ENCODE measurements around the gene RAD51B.

RAD51B gene

DNA sequence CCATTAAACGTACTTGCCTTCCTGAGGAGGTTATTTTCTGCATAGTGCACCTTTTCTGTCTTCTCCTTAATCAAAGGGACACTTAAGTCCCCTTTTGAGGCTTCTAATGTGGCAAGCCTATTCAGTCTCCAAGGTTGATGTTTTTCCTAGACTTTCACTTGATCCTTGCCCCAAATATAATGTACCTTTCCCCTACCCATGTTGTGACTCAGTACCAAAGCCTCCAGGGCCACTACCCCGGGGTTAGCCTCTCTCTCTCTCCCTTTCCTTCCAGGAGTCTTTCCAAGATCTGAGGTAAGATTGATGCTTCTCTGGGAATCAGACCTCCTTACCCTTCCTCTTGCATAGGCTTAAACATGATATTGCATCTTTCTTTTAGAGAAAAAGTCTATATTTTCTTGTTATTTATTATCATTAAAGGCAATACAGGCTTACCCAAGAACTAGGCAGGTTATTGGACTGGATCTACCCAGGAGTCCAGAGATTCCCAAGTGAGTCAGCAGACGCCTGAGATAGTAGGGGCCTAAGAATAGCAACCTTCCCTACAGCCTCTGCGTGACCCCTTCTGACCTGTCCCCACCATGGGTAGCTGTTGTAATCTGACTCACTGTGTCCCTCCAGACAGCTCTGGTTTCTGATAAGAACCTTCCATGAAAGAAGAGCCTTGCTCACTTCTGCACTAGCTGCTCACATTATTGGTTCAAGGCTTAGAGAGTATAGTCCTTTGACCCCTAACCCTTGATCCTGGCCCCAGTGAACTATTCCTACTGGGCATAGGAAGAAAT is 800.4 kb downstream of the RAD51B start:
- no peak for FAIRE-seq

DNA sequence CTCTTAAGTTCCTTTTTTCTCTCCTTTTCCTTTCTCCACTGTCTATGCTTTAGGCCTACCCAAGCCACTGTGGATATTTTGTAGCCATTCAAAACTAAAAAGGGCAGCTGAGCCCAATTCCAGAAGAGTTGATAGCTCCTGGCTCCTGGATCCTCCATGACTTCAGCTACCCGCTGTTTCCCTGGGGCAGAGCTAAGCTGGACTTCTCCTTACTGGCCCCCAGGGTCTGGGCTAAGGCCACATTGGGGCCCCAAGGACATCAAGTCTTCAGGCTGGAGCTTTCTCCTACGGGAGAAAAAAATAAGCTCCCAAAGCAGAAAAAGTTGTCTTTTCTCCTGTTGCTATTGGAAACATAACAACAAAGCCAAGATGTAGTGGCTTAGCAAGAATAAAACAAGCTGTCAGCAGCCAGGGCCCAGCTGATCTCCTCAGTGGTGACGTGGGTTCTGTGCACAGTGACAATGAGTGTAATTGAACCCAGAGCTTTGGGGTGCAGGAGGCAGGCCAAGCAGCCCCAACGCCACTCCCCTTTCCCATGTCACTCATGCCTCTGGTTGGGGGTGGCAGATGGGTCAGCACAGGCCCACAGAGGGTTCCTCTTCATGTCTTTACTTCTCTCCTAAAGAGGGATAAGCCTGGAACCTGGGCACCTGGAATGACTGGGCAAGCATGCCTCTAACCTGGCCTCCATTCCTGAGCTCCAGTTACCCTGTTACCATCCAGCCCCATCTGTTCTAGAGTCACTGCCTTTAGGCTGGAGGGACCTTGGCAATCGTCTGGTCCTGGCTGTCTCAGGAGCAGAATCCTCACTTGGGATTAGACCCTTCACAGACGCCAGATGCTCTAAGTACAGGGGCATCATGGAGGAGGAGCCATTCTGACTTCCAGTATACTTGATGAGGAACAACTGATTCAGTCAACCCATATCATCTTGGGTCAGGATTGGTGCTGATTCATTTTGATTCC is 802.1 kb downstream of the RAD51B start:
- FAIRE-seq: no peak

DNA sequence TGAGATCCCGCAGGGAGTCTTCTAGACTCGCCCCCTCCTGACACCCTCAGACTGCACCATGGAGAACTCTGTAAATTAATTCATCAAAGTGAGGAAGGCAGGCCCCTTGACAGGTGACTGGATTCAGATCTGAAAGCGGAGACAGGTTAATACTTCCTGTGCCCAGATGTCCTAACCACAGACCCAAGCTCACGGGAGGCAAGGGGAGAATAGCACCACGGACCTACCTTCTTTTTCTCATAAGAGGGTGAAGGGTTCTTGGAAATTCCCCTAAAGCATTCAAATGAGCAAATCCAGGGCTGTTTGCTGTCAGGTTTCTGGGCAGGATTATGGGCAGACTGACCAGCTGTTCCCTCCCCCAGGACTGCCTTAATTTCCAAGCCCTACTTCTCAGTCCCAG is 803.3 kb downstream of the RAD51B start:
- no peak for FAIRE-seq

DNA sequence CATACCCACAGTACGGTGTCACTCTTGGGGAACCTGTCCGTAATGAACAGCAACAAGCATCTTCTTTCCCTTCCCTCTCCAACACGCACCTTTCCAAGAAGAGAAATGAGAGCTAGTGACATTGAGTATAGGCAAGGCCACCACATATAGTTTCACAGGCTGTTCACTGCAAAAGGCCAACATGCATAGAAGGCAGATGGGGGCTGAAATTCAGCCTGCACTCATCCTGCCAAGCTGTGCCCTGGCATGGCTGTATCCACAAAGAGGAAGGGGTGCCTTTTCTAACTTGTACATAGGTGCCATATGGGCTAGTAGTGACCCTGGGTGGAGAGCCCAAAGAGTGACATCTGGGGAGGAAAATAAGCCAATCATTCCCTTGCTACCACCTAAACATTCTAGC is 803.7 kb downstream of the RAD51B start:
- FAIRE-seq: no peak

DNA sequence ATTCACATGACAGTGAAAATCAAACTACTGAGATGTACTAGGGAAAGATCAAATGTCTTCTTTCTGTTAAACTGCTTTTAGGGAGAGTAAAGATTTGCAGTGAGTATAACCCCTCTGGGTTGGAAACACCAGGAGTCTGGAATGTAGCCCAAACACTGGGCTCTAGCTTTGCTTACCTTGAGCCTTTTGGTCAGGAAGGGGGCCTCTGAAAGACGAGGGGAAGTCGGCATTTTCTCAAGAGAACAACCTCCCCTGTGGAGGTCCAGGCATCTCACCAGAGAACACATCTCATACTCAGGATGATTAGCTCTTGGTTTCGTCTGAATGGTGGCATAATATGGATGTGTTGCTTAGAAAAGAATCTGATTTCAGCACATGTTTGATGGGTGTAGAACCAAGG is 804.2 kb downstream of the RAD51B start:
- no peak for FAIRE-seq

DNA sequence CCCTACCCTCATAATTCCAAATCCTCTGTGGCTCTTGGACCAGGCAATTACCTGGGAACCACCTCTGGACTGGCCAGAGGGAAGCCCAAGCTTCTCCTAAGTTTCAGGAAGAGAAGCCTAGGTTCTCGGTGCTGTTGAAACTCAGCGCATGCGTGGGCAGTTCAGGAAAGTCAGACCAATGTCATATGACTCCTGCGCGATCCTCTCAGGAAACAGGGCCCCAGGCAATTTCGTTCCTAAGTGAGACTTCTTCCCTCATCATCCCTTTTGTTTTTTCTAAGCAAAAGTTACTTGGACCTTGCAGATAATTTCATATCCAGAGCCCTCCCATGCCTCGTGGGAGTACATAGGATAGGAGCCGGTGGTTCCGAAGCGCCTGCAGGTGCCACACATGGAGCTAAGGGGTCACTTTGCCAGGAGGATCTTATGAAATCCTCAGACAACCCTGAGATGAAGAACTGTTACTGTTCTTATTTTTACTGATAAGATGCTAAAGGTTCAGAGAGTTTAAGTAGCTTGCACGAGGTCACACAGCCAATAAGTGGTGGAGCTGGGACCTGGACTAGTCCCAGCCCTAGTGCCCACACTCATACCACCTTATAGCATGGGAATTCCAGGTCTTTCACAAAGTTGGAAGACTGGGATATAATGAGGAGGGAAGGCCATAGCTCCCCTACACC is 805.1 kb downstream of the RAD51B start:
- FAIRE-seq: no peak

DNA sequence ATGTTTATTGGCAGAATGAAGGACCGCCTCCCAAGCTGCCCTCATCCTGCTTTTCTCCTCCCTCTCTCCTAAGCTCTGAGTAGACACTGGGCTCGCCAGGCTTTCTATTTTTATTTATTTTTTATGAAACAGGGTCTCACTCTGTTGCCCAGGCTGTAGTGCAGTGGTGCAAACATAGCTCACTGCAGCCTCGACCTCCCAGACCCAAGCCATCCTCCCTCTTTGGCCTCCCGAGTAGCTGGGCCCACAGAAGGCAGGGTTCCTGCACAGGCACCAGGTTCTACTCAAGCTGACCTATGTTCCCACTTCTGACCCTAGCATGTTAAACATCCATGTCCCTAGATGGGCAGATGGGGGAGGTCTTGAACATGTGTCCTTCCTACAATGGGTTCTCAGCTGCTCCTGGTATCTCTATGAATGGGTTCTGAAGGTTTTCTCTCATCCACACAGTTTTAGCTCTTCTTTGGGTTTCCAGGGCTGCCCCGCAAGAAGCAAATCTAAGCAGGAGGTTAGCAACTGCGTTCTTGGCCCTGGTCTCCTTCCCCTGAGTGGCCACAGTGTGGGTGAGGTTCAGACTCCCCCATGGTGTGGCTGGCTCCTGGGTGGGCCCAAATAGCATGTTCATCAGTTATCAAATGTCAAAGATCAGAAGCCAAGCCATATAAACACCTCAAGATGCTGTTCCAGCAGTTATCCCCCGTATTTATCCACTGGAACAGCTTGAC is 805.9 kb downstream of the RAD51B start:
- FAIRE-seq: no peak

DNA sequence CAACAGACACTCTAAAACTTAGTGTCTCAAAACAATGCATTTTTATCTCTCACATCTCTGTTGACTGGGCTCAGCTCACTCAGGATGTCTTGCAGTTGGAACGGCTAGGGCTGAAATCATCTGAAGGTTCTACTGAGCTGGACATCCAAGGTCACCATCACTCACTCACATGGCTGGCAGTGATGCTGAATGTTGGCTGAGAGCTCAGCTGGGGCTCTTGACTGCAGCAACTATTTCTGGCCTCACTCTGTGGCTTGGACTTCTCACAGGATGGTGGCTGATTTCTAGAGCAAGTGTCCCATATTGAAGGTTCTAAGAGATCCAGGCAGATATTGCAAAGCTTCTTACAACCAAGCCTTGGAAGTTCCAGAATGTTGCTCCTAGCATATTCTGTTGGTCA is 806.8 kb downstream of the RAD51B start:
- FAIRE-seq: no peak

DNA sequence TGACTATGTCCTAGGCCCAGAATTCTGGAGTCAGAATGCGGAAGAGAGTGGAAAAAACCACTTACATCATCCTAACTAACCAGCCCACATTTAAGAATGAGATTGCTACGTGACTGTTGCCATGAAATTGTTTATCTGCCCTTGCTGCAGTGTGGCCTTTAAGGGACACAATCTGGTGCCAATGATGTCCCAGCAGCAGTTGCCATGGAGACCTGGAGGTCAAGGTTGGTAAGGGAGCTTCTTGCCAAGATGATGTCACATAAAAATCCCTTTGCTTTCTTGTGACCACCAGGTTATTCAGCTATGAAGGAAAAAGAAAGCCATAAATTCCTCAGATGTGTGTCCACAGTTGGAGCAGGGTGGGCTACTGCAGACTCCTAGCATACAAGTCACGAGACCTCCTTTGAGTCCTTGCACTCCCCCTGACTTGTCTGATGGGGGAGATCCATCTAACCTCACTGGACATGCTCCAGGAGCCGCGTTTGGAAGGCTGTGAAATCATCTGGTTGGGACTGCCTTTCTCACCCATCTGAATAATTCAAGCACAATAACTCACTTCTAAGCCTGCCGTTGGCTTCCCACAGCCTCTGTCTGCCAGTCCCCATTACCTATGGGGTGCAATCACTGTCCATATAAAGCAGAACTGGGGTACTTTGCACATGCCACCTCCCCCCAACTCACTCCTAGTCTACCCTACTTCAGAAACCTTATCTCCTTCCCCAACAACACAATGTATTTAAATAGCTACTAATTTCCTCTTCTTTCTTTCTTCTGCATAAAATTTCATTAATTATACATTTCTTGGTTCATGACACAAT is 807.7 kb downstream of the RAD51B start:
- FAIRE-seq: no peak

DNA sequence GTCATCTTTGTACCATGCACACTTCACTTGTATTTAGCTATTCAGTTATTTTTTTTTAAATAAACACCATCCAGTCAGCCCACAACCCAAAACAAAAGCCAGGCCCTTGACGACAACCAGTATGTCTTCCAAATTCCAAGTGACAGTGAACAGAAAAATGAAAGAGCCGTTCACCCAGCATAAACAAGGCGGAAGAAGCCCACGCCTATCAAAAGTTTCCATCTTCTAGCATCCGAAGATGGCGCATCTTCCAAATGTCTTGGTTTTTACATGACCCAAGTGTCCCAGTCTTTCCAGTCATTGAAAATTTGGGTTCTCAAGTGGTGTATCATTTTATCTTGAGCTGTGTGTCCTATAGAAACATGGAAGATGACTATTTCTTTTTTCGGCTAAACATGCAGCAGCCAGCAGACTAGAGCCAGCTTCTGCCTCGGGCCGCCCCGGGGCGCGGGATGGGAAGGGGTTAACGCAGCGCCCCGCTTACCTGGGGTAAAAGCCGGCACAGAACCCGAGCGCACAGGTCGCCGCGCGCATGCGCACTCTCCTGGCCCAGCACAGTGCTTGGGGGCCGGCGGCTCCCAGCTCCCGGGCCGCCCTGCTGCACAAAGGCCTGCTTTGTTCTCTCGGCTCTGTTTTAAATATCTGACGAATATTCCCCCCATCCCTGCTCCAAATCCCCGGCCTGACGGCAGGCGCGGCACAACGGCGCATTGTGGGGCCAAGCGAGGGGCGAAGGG is 808.5 kb downstream of the RAD51B start:
- no peak for FAIRE-seq

DNA sequence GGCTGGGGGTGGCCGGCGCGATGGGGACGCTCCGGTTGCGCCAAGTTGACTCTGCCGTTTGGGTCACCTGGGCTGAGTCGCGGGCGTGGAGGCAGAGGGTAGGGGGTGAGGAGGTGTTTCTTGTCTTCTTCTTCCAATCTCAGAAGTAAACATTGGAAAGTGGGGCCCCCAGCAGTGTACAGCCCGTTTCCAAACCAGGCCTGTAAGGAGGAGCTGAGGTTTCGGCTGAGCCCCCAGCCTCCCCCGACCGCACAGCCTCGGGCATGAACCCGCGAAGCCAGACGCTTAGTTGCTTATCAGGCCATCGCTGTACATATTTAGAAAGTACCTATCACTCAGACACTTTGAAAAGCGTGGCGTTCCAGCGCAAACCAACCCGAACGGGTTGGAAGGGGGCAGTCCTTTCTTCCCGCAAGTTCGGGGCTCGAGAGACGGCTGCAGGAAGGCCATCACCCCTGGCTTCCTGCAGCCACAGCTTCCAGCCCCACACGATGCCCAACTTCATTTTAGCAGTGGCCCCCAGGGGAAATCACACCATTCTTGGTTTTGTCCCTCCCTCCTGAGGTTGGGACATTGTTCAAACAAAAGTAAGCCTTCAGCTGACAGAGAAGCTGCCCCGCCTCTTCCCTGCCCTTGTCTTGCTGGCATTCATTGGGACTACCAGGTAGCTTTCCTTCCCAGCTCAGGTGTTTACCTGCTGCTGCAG is 809.2 kb downstream of the RAD51B start:
- no peak for FAIRE-seq

DNA sequence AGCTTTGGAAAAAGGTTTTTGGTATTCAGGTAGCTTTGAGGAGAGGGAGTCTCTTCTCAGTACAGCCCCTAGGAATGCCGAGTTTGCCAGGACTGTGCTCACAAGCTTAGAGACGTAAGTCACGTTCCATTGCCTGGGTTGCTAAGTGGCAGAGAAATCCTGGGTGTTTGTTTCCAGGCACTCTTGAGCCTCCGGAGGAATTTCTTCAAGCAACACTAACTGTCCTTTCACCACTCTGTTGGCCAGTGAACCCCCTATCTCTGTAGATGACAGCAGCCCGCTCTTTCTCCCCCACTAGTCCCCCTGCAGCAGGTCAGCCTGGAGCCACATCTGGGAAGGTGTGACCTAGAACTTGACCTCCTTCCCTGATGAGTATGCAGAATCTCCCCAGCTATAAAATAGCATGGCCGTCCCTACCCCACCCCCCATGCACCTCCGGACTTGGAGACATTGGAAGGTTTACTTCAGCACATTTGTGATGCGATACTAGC is 810.5 kb downstream of the RAD51B start:
- no peak for FAIRE-seq

DNA sequence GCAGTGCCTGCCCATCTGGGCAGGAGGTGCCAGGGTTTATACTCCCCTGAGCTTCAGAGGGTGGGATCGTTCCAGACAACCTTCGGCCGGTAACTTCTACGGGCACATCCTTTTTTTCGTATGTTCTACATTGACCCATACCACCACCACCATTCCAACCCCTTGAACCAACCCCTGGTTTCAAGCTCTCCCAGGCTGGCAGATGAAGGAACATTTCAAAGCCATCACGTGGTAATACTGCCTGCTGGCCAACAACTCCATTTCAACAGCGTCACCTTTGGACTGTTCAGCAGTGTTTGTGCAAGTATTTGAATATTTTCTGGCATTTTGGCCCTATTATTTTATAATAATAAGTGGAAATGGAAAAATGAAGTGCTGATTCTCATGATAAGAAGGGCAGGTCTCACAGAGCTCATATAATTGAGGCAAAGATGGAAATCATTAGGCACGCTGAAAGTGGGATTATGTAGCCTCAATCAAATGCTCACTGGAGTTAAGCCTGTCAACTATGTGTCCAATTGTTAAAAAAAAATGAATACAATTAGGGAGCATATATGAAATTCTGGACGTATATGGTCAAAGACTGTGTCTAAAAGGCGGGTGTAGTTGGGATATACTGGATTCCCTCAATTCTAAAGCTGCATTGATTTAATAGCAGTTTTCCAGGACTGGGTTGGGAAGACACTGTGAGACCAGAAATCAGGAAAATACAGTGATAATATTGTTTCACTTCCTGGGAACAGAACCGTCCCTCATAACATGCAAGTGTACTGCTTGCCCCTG is 811.2 kb downstream of the RAD51B start:
- no peak for FAIRE-seq

DNA sequence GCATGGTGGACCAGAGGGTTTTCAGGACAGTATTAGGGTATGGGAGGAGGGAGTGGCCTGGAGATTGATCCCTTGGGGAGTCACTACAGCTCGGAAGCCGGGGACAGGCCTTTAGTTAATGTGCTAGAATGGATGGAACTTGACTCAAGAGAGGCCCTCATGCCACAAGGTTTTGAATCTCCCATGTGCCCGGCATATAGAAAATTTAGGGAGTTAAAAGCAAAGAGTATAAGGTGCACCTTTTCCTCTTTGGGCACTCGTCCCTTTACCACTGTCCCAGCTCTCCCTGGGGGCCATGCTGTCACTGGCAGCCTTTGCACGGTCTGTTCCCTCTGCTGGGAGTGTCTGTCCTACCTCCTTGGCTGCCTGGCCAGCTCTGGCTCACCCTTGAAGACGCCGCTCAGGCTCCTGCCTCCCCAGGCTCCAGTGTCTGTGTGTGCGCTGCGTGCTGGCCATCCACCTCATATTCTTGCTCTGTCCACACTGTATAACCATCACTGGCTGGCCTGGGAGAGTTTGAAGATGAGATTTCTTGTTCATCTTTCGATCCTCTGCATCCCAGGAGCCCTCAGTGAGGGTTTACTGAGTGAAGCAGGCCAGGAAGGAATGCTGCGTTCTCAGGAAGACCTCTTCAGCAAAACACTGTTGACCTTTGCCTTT is 811.9 kb downstream of the RAD51B start:
- no peak for FAIRE-seq

DNA sequence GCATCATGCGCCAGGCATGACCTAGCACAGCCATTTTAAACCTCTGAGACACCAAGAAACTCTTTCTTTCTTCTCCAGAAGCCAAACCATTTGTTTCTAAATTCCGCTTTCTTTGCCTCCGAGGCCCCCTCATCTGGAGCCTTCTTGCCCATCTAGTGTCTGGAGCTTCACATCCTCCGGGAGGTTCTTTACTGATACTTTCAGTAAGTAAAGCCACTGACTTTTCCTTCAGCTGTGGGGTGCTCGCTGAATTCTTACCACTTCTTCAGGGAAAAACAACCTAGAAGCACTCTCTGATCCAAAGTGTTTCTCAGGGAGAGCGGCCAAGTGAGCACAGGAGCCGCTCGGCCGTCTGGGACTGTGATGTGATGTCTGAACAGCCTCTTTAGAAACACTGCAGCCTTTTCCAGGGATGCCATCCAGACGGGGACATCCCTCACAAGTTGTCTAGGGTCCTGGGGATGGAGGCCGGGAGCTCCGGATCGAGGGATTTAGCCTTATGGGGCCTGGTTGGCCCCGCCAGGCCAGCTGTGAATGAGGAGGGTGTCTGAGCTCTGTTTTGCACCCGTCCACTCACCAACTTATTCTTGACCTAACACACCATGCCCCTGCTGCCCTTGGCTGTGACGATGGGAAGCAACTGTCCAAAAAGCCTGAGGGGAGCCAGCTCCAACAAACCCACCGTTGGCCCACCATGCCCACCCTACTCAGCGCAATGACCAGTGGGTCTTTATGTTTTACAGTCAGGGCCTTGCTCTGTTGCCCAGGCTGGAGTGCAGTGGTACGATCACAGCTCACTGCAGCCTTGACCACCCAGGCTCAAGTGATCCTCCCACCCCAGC is 812.7 kb downstream of the RAD51B start:
- no peak for FAIRE-seq

DNA sequence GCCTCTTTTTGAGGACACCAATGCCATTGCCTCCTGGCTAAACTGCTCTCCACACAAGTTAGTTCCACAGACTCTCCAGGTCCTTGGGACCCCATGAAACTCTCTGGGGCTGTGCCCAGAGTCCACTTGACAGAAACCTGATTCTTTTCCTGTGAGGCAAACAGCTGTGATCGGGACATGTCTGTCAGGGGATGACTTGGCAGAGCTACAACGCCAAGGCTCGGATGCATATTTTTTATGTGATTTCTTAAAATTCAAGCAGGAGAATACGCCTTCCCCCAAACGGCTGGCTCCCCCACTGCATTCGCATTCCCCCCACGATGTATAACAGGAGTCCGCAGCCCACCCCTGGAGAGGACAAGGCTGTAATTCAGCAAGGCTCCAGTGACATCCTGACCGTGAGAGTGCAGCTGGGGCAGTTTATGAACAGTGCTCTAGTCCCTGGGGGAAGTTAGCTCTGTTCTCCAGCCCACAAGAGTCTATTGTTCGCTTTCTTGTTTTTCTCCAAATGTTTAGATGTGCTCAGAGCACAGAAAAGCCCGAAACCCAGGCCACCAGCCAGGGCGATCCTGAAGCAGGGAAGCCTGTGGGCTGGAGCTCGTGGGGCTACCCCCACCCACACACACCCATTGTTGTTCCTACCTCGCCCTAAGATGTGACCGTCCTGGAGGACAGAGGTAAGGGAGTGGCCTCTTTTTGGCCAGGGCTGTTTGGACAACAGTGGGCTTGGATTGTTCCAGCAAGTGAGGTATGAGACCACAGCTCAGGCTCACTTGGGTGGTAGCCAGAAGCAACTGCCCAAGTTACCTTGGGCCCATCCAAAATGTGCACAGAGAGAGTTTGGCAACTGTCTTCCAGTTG is 813.8 kb downstream of the RAD51B start:
- FAIRE-seq: no peak

DNA sequence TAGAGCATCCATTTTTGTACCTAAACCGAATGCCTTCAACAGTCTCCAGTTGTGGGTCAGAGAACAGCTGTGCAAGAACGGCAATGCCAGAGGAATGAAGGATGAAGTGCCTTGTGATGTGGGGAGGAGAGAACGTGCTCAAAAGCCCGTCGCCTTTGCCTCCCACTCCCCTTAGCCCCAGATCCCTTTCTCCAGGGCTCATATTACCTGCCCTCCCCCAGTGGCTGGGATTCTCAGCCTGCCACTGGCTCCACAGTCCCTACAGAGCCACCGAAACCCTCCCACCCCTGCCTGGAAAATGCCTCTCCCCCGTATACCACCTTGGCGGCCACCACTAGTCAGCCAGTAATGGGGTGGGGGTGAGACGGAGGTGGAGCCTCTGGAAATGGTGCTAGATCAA is 814.8 kb downstream of the RAD51B start:
- FAIRE-seq: no peak
